Duodenal mucosa (tissue), 2 donors: ENCODE measurements around the gene GOLGA8B.
"Not testable (repeated sequence)": the region's sequence is repeated elsewhere in the genome, so short reads cannot be mapped to it uniquely, and the experiment has no call there.

Source experiments
- H3K27ac ChIP-seq: one replicate; pipeline ENCODE4 v1.7.0; 2013; ENCODE audit warnings: low read depth, low read length
- H3K27me3 ChIP-seq, 2 donors: one replicate each; pipeline ENCODE4 v1.7.0; 2013; ENCODE audit warnings: low read length in 2 of 2, control low read depth in 1 of 2; ENCODE audit not compliant: insufficient read depth in 2 of 2, control insufficient read depth in 1 of 2
- H3K36me3 ChIP-seq, 2 donors: one replicate each; pipeline ENCODE4 v1.7.0; 2013; ENCODE audit warnings: low read length in 2 of 2, control low read depth in 1 of 2; ENCODE audit not compliant: insufficient read depth in 2 of 2, control insufficient read depth in 1 of 2
- H3K4me1 ChIP-seq, 2 donors: one replicate each; pipeline ENCODE4 v1.7.0; 2013; ENCODE audit warnings: low read length in 2 of 2, control low read depth in 1 of 2; ENCODE audit not compliant: insufficient read depth in 2 of 2, control insufficient read depth in 1 of 2
- H3K4me3 ChIP-seq, 2 donors: one replicate each; pipeline ENCODE4 v1.7.0; 2013; ENCODE audit warnings: low read length in 2 of 2, low read depth in 1 of 2
- H3K9ac ChIP-seq, 2 donors: one replicate each; pipeline ENCODE4 v1.7.0; 2013; ENCODE audit warnings: low read length in 2 of 2, low read depth in 1 of 2
- H3K9me3 ChIP-seq, 2 donors: one replicate each; pipeline ENCODE4 v1.7.0; 2013; ENCODE audit warnings: low read length in 2 of 2, control low read depth in 1 of 2; ENCODE audit not compliant: control insufficient read depth in 1 of 2

GOLGA8B gene

DNA sequence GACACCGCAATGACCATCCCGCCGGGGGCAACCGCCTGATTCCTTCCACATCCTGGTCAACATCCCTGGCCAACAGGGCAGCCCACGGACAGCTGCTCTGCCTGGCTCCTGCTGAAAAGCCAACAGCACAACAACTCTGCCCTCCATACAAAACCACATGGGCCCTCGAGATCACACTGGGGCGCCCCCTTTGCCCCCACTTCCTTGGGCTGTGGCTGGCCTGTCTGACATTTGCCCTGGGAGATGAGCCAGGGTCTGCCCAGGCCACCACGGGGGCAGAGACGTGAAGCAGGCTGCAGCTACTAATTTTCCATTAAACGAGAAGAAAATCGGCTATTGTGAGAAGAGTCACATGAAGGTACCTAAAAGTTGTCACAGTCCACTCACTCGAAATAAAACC is 16.3 kb downstream of the GOLGA8B start:
- not testable (repeated sequence) for H3K27me3 ChIP-seq, H3K27ac ChIP-seq, H3K36me3 ChIP-seq, H3K9ac ChIP-seq, H3K9me3 ChIP-seq, H3K4me1 ChIP-seq, H3K4me3 ChIP-seq

DNA sequence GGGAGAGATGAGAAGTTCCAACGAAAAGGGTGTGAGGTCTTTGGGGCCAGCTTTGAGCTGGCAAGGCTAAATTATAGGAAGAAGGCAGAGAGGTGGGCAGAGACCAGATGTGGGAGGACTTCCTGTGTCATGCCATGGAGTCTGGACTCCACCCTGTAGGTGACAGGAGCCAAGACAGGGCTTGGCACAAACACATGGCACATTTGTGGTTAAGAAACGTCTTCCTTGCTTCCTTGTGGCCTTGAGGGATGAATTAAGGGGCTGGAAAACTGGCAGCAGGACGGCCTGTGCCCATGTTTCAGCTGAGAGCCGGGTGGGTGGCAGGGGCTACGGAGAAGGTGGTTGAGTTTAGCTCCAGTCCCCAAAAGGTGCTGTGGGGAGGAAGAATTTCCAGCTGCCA is 18.7 kb downstream of the GOLGA8B start:
- H3K4me1 ChIP-seq, H3K9me3 ChIP-seq, H3K36me3 ChIP-seq, H3K27ac ChIP-seq, H3K27me3 ChIP-seq, H3K4me3 ChIP-seq, H3K9ac ChIP-seq: not testable (repeated sequence)

DNA sequence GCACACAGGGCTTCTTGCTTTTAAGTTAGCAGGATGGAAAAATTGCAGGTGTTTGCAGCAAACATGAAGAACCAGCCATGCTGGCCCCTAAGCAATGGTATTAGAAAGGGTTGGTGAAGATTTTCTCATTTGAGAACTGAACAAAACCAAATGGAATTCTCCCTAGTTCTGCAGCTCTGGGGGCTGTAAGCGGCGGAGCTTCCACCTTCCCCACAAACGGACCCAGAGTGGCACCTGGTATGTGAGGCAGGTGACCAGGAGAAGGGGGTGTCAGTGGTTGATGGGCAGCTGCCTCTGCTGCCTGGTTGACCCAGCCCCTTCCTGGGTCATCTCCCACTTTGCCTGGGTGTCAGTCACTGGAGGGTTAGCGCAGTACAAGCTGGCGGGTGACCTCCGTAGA is 22.6 kb downstream of the GOLGA8B start:
- not testable (repeated sequence) for H3K9ac ChIP-seq, H3K27me3 ChIP-seq, H3K36me3 ChIP-seq, H3K4me3 ChIP-seq, H3K27ac ChIP-seq, H3K4me1 ChIP-seq, H3K9me3 ChIP-seq

DNA sequence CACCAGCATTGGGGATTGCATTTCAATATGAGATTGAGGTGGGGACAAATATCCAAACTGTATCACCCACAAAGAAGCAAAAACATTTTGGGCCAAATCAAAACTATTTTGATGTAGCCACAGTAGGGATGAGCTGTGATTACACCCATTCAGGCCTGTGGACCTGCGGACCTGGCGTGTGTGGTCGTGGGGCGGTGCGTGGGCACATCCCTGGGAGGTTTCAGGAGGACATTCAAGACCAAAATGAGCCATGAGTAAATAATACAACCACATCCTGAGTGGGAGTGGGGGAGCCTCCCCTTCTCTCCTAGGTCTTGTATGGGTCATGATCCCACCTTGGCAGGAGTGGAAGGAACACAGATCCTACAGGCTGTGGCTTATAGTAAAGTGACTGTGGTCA is 23.7 kb downstream of the GOLGA8B start:
- H3K9me3 ChIP-seq, H3K27me3 ChIP-seq, H3K36me3 ChIP-seq, H3K27ac ChIP-seq, H3K4me1 ChIP-seq, H3K9ac ChIP-seq, H3K4me3 ChIP-seq: not testable (repeated sequence)

DNA sequence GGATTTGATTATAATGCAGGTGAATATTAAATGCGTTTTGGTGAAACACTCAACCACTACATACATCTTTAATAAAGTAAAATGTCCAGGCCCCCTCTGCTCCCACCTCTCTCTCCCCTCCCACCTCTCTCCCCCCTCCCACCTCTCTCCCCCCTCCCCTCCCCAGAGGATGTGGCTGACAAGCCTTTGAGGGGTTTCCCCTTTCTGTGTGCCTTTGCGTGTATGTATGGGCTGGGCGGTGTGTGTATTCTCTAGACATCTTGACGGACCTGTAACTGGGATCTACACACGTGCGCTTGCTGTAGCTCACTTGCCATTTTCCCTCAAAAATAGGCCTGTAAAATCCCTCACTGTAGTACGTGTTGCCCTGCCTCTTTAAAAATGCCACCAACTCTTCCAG is 28.3 kb downstream of the GOLGA8B start:
- not testable (repeated sequence) for H3K4me1 ChIP-seq, H3K9ac ChIP-seq, H3K27ac ChIP-seq, H3K27me3 ChIP-seq, H3K36me3 ChIP-seq, H3K4me3 ChIP-seq, H3K9me3 ChIP-seq

DNA sequence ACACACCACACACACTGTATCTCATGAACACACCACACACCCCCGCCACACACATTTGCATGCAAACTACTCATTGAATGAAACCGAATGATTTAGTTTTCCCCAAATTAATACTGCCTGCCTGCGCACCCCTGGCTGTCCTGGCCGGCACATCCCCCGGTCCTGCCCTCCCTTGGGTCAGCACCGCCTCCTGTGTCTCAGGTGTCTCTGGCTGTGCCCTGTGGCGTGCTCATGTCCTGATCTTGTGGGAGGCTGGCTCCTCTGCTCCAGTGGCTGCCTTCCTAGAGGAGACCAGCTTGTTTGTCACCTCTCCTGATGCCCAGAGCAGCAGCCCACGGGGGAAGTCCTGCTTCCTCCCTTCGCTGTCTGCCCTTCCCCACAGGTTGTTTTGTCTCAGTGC is 28.7 kb downstream of the GOLGA8B start:
- H3K9me3 ChIP-seq, H3K9ac ChIP-seq: not testable (repeated sequence)

DNA sequence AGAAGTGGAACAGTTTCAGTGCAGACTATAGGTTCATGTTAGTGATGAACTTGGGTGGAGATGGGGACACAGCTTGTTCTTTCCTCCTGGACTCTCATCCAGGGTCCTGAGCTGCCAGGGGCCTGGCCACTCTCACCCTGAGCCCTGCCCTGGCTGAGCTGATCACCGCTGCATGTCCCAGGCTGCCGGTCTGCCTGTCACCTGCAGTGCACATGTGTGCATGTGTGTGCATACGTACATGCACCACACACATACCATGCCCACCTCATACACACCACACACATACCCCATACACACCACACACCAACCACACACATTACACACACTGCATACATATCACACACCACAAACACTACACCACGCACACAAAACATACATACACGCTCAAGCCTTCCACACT is 29.3 kb downstream of the GOLGA8B start:
- H3K9ac ChIP-seq, H3K4me3 ChIP-seq, H3K4me1 ChIP-seq, H3K9me3 ChIP-seq, H3K27me3 ChIP-seq, H3K36me3 ChIP-seq, H3K27ac ChIP-seq: not testable (repeated sequence)

More for the DNA sequence above, 28.7 kb downstream of the GOLGA8B start:
- not testable (repeated sequence) for H3K27me3 ChIP-seq, H3K4me3 ChIP-seq, H3K4me1 ChIP-seq, H3K27ac ChIP-seq, H3K36me3 ChIP-seq

DNA sequence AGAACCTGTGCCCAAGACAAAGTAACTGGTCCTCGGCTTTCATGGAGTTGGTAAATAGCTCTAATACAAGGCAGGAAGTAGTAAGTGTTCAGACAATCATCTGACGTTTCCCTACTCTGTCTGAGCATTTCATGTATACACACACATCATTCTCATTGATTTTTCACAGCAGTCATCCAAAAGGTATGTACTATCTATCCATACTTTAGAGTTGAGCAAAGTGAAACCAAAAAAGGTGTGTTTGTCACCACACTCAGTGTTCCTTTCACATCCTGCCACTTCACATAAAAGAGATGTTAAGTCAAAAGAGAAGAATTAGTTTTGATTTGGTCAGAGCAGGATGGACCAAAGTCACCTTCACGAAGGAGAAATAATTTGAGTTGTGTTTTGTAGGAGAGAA is 33.3 kb downstream of the GOLGA8B start:
- H3K4me1 ChIP-seq, H3K27ac ChIP-seq, H3K4me3 ChIP-seq, H3K9me3 ChIP-seq, H3K9ac ChIP-seq, H3K36me3 ChIP-seq, H3K27me3 ChIP-seq: not testable (repeated sequence)

DNA sequence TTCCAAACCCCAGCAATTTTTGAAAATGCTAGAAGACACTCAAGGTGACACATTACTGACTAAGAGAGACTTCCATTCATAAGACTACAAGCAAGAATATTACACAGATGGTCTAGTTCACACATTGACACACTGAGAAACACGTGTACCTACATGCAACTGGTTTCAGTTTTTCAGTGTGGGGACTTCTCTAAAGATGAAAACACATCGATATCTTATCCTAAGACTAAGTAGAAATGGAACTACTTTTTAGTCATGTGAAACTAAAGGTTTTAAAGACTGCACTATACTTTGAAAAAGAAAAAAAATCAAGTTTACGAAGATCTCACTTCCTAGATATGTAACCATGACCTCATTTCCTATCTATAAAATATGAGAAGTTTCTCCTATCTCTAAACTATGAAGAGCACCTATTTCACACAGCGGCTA is 34.1 kb downstream of the GOLGA8B start:
- not testable (repeated sequence) for H3K4me1 ChIP-seq, H3K27me3 ChIP-seq, H3K4me3 ChIP-seq, H3K9ac ChIP-seq, H3K36me3 ChIP-seq, H3K9me3 ChIP-seq, H3K27ac ChIP-seq

DNA sequence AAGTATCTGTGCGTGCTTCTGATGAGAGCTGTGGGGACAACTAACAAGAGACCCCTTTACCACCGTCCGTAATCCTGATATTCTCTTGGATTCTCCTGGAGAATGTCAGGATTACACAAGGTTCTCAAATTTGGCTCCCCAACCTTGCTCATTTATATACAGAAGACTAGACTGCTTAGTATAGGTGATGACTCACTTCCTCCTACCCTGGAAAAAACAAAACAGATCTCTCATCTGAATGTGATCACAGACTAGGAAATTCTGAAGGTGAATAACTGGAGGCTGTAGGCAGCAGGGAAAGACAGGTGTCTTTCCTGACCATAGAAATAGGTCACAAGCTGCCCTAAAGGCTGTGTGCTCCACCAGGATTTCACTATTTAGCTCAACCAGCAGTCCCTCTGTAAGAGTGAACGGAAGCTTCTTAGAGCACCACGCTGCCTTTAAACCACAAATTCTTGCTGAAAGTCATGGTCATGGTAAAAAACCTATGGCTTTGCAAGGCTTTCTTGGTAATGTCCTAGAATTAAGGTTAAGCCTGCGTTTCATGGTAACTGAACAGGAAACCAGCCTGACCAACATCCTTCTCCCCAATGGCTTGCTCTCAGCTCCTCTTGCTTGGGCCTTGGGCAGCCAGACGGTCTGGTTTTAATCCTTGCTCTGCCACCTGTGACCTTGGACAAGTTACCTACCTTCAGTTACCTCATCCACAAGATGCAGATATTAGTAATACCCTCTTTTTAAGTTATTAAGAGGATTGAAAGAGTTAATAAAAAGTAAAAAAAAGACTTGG is 39.4 kb downstream of the GOLGA8B start:
- not testable (repeated sequence) for H3K27ac ChIP-seq, H3K4me3 ChIP-seq, H3K9me3 ChIP-seq

DNA sequence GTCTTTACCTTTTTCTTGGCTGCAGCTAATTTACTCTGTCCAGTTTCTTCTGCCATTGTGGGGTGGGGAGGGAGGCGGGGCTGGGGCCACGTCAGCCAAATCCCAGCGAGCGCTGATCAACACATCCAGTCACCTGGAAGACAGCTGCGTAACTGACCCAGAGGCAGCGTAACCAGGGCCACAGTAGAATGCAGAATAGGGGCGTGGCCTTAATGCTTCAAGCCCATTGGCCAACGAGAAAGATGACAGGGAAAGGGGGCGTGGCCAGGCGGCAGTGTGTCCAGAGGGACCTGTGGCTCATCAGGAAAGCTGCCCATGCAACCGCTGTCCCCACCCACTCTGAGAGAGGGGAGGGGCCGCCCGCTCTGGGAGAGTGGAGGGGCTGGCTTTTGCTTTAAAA is 47.6 kb downstream of the GOLGA8B start:
- not testable (repeated sequence) for H3K27me3 ChIP-seq, H3K9ac ChIP-seq, H3K9me3 ChIP-seq, H3K4me3 ChIP-seq, H3K4me1 ChIP-seq, H3K27ac ChIP-seq, H3K36me3 ChIP-seq

More for the DNA sequence above, 39.4 kb downstream of the GOLGA8B start:
- H3K27me3 ChIP-seq, H3K9ac ChIP-seq, H3K4me1 ChIP-seq, H3K36me3 ChIP-seq: not testable (repeated sequence)
